ENCODE measurements around the gene COQ4. TPM values are rescaled to one million over a fixed set of nuclear protein-coding genes. Genes with fewer than 3 reads are reported as not detected.

COQ4 gene
- total and polyA plus RNA-seq, 4 donors: 12.8 to 53.3 (median 33.8) TPM

Other genes starting within 250 kb of the COQ4 start
- gene PTGES2, start 195.1 kb upstream of the COQ4 start, total RNA-seq: 10 to 100 TPM; 22.8 to 34.7 TPM
- 10 to 100 TPM; 28.2 to 41.1 TPM for gene PTGES2, start 195.1 kb upstream of the COQ4 start, polyA plus RNA-seq
- 1 to 10 TPM; 7.0 to 10.0 TPM for gene LCN2, start 173.4 kb upstream of the COQ4 start, total RNA-seq
- gene LCN2, start 173.4 kb upstream of the COQ4 start, polyA plus RNA-seq: 10 to 100 TPM; 10.8 to 64.5 TPM
- gene BBLN, start 162.6 kb upstream of the COQ4 start, total RNA-seq: 10 to 100 TPM; 13.4 to 23.6 TPM
- 10 to 100 TPM; 41.1 to 42.1 TPM for gene BBLN, start 162.6 kb upstream of the COQ4 start, polyA plus RNA-seq
- gene CIZ1, start 131.3 kb upstream of the COQ4 start, total RNA-seq: 10 to 100 TPM; 12.5 to 15.5 TPM
- gene CIZ1, start 131.3 kb upstream of the COQ4 start, polyA plus RNA-seq: 10 to 100 TPM; 13.6 to 13.8 TPM
- 1 to 10 TPM; 1.6 to 5.9 TPM for gene DNM1, start 119.5 kb upstream of the COQ4 start, total RNA-seq
- under 1 TPM; 0.29 to 0.68 TPM for gene DNM1, start 119.5 kb upstream of the COQ4 start, polyA plus RNA-seq
- gene GOLGA2, start 46.8 kb upstream of the COQ4 start, total RNA-seq: 10 to 100 TPM; 21.9 to 45.7 TPM
- gene GOLGA2, start 46.8 kb upstream of the COQ4 start, polyA plus RNA-seq: 10 to 100 TPM; 14.4 to 34.0 TPM
- gene SWI5, start 46.6 kb upstream of the COQ4 start, total RNA-seq: 10 to 100 TPM; 10.7 to 12.2 TPM
- gene SWI5, start 46.6 kb upstream of the COQ4 start, polyA plus RNA-seq: 10 to 100 TPM; 20.2 to 34.0 TPM
- 10 to 100 TPM; 12.7 to 13.3 TPM for gene TRUB2, start 392 bp upstream of the COQ4 start, total RNA-seq
- gene TRUB2, start 392 bp upstream of the COQ4 start, polyA plus RNA-seq: 10 to 100 TPM; 25.4 to 35.8 TPM
- gene SLC27A4, start 17.7 kb downstream of the COQ4 start, total RNA-seq: 10 to 100 TPM in 1 of 2 donors, 1 to 10 TPM in 1; 5.9 to 18.6 TPM
- 10 to 100 TPM; 10.8 to 36.4 TPM for gene SLC27A4, start 17.7 kb downstream of the COQ4 start, polyA plus RNA-seq
- 10 to 100 TPM; 12.1 to 17.3 TPM for gene URM1, start 48.5 kb downstream of the COQ4 start, total RNA-seq
- gene URM1, start 48.5 kb downstream of the COQ4 start, polyA plus RNA-seq: 10 to 100 TPM; 21.8 to 35.0 TPM
- gene CERCAM, start 98.0 kb downstream of the COQ4 start, total RNA-seq: 1 to 10 TPM; 1.6 to 1.9 TPM
- 1 to 10 TPM; 1.1 to 2.9 TPM for gene CERCAM, start 98.0 kb downstream of the COQ4 start, polyA plus RNA-seq
- gene ODF2, start 133.2 kb downstream of the COQ4 start, total RNA-seq: 10 to 100 TPM; 19.8 to 21.8 TPM
- 10 to 100 TPM in 1 of 2 donors, 1 to 10 TPM in 1; 5.7 to 13.6 TPM for gene ODF2, start 133.2 kb downstream of the COQ4 start, polyA plus RNA-seq
- gene GLE1, start 181.9 kb downstream of the COQ4 start, total RNA-seq: 10 to 100 TPM; 15.6 to 19.5 TPM
- 10 to 100 TPM in 1 of 2 donors, 1 to 10 TPM in 1; 5.3 to 10.0 TPM for gene GLE1, start 181.9 kb downstream of the COQ4 start, polyA plus RNA-seq
- gene SPTAN1, start 229.7 kb downstream of the COQ4 start, total RNA-seq: 10 to 100 TPM; 76.9 to 86.5 TPM
- gene SPTAN1, start 229.7 kb downstream of the COQ4 start, polyA plus RNA-seq: 10 to 100 TPM; 31.3 to 43.8 TPM